NCI-H187 treated with DMSO at 0.1 percent for 48 hours (cell line): ENCODE data around the gene ACOX2.

Experiments used
- DNase-seq: peaks from one replicate; lab custom pipeline; 2025; lab: John Stamatoyannopoulos, UW

Gene ACOX2

GRCh38 chr3:58566398-58567250 lies 29.6 kb upstream of the ACOX2 start:
- DNase-seq, result no peak

DNA sequence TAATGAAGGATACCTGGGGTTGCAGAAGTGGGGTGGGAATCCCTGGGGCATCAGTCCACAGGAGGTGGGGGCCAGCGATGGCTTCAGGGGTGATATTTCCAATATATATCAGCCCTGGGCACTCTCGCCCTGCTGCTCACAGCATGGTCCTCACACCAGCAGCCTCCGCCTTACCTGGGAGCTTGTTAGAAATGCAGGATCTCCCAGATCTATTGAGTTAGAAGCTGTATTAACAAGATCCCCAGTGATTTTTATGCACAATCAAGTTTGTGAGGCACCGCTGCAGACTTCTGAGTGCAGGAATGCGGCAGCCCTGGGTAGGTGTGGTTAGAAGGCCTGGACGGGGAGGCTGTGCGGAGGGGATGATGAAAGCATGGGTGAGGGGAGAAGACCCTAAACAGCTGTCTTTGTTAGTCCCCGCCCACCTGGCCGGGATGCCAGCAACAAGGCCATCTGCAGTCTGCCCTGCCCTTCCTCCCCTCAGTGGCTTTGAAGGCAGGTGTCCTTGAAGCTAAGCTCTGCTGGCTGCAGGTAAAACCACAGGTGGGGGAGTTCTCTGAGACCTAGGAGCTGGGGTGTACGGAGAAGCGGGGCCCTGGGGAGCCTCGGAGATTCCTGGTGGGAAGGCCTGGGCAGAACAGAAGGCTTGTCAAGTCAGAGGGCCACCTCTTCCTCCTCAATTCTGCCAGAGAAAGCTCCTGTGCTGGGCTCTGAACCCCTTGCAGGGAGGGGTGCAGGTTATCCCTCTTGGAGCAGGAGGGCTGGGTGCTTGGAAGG lies 28.8 kb upstream of the ACOX2 start:
- no peak for DNase-seq

- DNase-seq, result no peak
These were observed 27.6 kb upstream of the ACOX2 start for GRCh38 chr3:58564456-58565160.

DNA sequence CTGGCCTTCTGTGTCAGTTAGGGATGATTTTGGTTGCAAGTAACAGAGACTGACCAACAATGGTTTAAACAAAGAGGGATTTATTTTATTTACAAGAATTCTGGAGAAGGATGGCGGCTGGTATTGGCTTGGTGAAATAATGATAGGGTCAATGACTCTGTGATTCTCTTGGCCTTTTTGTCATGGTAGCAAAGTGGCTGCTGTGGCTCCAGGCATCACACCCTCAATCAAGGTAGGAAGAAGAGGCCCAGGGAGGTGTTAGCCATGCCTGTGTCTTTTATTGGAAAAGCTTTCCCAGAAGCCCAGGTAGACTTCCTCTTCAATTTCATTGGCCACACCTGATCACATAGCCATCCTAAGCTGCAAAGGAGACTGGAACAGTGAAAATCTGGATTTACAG lies 27.1 kb upstream of the ACOX2 start:
- DNase-seq, result no peak

- DNase-seq, result no peak
These were observed 26.5 kb upstream of the ACOX2 start for GRCh38 chr3:58563386-58564035.

DNA sequence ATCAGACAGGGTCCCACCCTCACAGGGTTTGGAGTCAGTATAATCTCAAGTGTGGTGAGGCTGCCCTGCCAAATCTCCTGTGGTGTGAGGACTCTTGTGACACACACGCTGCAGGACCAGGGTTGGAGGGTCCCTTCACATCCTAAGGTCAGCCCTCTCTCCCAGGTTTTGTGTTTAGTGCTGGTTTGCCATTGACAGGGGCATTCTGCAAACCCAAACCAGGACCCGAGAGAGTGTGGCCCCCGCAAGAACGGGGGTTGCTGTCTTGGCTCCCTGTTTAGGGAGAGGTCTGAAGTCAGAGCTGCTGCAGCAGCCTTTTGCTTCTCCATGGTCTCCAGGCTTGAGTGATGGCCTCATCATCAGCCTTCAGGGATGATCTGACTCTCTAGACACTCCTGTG lies 25.5 kb upstream of the ACOX2 start:
- DNase-seq, result no peak

- DNase-seq, result no peak
These were observed 23.9 kb upstream of the ACOX2 start for GRCh38 chr3:58560771-58561311.

DNA sequence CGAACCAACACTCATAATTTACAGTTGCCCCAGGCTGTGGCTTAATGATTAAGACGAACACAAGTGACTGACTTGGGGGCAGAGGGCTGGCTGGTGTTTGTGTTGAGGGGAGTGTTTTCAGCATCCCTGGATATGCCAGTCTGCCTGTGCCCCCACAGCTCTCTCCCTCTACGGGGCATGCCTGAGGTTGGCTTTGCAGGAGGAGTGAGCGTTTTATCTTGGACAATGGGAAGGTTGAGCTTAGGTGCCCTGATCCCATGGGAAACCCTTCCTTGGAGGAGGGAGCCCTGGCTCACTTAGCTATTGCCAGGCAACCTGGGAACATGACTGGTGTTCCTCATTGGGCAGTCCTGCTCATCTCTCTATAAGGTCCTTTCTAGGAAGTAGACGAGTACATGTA lies 22.6 kb upstream of the ACOX2 start:
- no peak for DNase-seq

DNA sequence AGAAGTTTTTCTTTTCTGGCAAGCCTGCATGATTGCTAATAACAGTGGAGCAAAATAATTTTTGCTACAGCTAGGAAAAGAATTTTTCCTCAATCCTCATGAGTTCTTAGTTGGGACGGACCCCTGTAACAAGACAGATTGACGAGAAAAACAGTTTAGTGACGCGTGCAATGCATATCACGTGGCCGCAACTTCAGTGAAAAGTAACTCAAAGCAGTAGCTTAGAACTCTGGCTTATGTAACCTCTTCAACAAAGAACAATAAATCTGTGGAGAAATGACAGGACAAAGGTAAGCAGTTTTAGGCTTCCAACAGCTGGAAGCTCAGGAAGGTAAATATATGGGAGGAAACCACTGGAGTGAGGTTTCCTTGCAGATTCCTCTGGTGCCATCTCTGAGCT lies 20.5 kb upstream of the ACOX2 start:
- no peak for DNase-seq

GRCh38 chr3:58556761-58557221 lies 19.8 kb upstream of the ACOX2 start:
- DNase-seq, result no peak

- DNase-seq, result no peak
These were observed 19.0 kb upstream of the ACOX2 start for GRCh38 chr3:58556001-58556400.

- no peak for DNase-seq
These were observed 18.2 kb upstream of the ACOX2 start for GRCh38 chr3:58555203-58555602.

DNA sequence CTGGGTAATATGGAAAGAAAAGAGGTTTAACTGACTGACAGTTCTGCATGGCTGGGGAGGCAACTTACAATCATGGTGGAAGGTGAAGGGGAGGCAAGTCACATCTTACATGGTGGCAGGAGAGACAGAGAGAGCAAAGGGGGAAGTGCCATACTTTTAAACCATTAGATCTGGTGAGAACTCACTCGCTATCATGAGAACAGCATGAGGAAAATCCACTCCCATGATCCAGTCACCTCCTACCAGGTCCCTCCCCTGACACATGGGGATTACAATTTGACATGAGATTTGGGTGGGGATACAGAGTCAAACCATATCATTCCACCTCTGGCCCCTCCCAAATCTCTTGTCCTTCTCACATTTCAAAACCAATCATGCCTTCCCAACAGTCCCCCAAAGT lies 16.0 kb upstream of the ACOX2 start:
- no peak for DNase-seq

- DNase-seq, result no peak
These were observed 14.7 kb upstream of the ACOX2 start for GRCh38 chr3:58551636-58552180.

DNA sequence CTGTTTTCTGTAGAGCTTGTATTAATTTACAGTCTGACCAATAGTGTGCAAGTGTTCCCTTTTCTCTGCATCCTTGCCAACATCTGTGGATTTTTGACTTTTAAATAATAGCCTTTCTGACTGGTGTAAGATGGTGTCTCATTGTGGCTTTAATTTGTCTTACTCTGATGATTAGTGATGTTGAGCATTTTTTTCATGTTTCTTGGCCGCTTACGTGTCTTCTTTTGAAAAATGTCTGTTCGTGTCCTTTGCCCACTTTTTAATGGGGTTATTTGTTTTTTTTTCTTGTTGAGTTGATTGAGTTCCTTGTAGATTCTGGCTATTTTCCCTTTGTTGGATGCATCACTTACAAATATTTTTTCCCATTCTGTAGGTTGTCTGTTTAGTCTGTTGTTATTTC lies 7.6 kb upstream of the ACOX2 start:
- DNase-seq, result no peak

- no peak for DNase-seq
These were observed 3.3 kb upstream of the ACOX2 start for GRCh38 chr3:58540176-58540858.

DNA sequence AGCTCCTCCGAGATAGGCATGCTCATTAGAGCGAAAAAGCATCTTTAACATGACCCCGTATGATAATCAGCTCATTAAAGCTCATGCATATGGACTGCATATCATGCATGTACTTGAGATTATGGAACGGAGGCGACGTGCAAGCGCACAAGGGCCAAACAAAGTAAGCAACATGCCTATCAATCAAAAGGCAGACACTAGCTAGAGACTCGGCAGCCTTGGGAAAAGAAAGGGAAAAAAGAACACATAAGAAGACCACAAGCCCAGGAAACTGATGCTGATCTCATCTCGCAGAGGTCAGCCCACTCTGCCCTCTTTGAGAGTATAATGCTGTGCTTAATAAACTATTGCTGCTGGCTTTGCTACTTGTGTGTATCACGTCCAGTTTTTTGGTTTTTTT lies 2.6 kb upstream of the ACOX2 start:
- no peak for DNase-seq

- DNase-seq, result no peak
These were observed 667 bp upstream of the ACOX2 start for GRCh38 chr3:58537412-58538301.

GRCh38 chr3:58535531-58536500 lies 1.2 kb downstream of the ACOX2 start:
- DNase-seq, result no peak
